ENCODE measurements around the gene SLC30A2.

GRCh38 chr1:26046246-26047095, 553 bp upstream of the SLC30A2 start:
- TF ChIP-seq, protein P1, sequence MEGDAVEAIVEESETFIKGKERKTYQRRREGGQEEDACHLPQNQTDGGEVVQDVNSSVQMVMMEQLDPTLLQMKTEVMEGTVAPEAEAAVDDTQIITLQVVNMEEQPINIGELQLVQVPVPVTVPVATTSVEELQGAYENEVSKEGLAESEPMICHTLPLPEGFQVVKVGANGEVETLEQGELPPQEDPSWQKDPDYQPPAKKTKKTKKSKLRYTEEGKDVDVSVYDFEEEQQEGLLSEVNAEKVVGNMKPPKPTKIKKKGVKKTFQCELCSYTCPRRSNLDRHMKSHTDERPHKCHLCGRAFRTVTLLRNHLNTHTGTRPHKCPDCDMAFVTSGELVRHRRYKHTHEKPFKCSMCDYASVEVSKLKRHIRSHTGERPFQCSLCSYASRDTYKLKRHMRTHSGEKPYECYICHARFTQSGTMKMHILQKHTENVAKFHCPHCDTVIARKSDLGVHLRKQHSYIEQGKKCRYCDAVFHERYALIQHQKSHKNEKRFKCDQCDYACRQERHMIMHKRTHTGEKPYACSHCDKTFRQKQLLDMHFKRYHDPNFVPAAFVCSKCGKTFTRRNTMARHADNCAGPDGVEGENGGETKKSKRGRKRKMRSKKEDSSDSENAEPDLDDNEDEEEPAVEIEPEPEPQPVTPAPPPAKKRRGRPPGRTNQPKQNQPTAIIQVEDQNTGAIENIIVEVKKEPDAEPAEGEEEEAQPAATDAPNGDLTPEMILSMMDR (IDR thresholded peaks at IDR 0.05), result no peak
- no peak for TF ChIP-seq POLR2A (IDR thresholded peaks at IDR 0.05)

Data from heart left ventricle (tissue), 13 donors.